Activated T-helper 2 cell treated with anti-CD3 and anti-CD28 coated beads, Interferon-gamma antibody, Interleukin-2, Interleukin-4, amounts not matched to agents 10 μg/mL and 5 μg/mL and 100 μg/mL, durations not matched to agents 14 hours and 24 hours and 36 hours (primary cell): ENCODE data around the gene RALGAPA1. TPM values are rescaled to one million over a fixed set of nuclear protein-coding genes. Genes with fewer than 3 reads are reported as not detected.

Source experiments
- DNase-seq: peaks from one replicate; pipeline ENCODE4 v3.0.0; 2021; ENCODE audit warnings: low spot score
- H3K27ac Mint-ChIP-seq: one replicate; pipeline ENCODE4 v1.8.0; 2021; ENCODE audit warnings: mixed read lengths
- H3K27me3 Mint-ChIP-seq: one replicate; pipeline ENCODE4 v1.8.0; 2021; ENCODE audit warnings: low read depth, mixed read lengths
- H3K36me3 Mint-ChIP-seq: one replicate; pipeline ENCODE4 v1.8.0; 2021; ENCODE audit warnings: low read depth, mixed read lengths
- H3K4me1 Mint-ChIP-seq: one replicate; pipeline ENCODE4 v1.8.0; 2021; ENCODE audit warnings: low read depth, mixed read lengths
- H3K4me3 Mint-ChIP-seq: one replicate; pipeline ENCODE4 v1.8.0; 2021; ENCODE audit warnings: low read depth, mild to moderate bottlenecking, moderate library complexity, mixed read lengths
- H3K9me3 Mint-ChIP-seq: one replicate; pipeline ENCODE4 v1.8.0; 2021; ENCODE audit warnings: mixed read lengths
- intact Hi-C: fragments of 100-400 bp; cut with micrococcal nuclease; formaldehyde crosslinking; loops from one replicate; pipeline ENCODE4 v1.15.1; 2023
- total RNA-seq: library from RNA; stranded (reverse); gene quantifications from 2 replicates; pipeline ENCODE4 v1.2.3, GENCODE V29; 2022

Gene RALGAPA1
- total RNA-seq, 1 donor from 2014 or later = 34.7 TPM

DNA sequence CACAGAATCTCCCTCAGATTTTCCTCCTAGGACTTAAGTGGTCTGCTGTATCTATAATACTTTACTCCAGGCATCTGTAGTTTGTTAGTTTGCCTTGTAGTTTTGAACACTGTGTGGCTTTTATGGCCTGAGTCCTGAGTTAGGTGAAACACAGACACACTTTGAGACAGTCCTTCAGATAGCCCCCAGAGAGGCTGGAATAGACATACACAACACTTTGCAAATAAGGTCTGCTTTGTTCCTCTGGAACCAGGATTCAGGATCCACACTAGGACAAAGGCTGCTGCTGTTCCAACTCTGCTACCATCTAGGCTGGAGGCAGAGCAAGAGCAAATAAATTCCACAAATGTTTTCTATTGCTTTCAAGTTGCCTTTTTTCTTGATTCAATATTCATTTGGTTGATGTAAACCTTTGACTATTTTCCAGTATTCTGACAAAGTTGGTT lies 316.5 kb downstream of the RALGAPA1 start:
- Mint-ChIP-seq H3K9me3 (peaks cover 13% of the 10 kb centered on the region), H3K27ac (no peak overlapping the region)
- intact Hi-C loops = no loop called here

More for the DNA sequence above, 316.5 kb downstream of the RALGAPA1 start:
- no peaks in the 10 kb centered on the region for H3K36me3 Mint-ChIP-seq
- peaks cover 4% of the 10 kb centered on the region for H3K27me3 Mint-ChIP-seq
- H3K4me3 Mint-ChIP-seq = no peak overlapping the region
- DNase-seq = no peak
- no peaks in the 10 kb centered on the region for H3K4me1 Mint-ChIP-seq

Other genes with a start within 250 kb of the RALGAPA1 start
- 5.3 and 6.1 TPM in 2 replicates for gene BRMS1L, start 17.0 kb upstream of the RALGAPA1 start, total RNA-seq